SHP77 treated with DMSO at 0.1 percent for 48 hours (cell line): ENCODE data around the gene GABRB1.

Experiments used
- DNase-seq: peaks from one replicate; lab custom pipeline; 2025; lab: John Stamatoyannopoulos, UW

The GABRB1 gene

DNA sequence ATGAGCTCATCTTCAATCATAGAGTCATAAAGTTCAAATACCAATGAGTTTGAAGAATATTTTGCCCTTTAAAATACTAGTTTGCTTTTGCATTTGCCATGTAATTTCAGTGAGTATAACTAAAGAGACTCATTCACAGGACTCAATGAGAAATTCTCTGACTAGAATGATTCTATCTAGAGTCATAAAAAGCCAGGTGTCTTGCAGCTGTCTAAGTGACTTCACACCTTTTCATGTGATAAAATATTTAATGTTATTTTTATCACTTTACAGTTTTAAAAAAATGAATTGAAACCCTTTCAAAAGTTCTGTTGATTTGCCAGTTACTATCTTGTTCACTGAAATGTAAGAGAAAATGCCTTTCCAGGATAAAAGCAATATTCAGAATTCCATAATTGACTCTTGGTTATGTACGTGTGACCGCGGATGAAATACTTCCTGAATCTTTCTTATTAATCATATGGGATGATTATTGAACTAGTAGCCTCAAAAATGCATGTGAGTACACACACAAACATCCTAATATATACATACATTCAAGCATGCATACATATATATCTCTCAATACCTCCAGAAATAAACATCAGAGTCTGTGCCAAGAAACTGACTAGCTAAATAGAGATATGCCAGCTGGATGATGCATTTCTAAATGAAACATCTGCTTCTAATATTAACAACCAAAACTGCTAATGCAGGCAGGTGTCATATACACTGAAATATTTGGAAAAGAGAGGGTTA, 87.0 kb downstream of the GABRB1 start:
- DNase-seq = no peak

DNA sequence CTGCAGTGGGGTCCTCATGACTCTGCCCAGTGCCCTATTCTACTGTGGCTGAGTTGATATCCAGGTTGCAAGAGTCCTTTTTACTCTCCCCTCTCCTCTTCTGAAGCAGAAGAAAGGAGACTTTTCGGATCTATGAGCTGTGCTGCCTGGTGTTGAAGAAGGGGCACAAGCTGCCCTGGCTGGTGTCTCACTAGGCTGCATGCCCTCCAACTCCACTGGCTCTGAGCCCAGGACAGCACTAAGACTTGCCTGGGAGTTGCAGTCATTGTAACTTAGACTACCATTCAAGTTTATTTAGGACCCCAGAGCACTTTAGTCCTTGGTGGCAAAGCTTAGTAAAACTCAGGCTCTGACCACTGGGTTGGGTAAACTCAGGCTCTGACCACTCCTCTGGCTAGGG, 89.4 kb downstream of the GABRB1 start:
- no peak for DNase-seq

DNA sequence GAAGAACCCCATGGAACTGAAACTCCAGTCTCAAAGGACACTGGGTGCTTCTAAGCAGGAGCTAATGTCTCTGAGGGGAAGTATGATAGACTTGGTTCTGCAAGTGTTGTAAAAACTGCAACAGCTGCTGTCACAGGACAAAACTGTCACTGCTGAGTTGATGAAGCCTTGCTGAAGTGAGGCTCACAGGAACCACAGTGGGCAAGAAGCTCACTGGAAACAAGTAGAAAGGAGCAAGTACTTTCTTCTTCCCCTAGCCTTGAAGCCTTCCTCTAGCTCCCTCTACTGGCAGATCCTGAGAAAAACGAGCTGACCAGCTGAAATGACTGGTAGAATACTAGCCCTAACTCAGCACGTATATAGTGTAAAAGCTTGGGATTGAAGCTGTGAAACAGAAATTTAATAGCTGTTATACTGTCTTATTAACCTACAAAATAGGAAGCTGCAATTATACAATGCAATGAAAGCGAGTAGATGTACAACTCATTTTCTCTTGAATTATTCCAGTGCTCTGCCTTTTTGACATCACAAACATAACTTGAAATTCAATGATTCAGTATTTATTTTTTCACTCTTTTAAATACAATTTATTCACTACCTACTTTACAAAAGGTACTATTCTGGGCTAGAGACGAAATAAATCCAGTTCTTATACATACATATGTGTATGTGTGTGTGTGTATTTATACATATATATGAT, 91.4 kb downstream of the GABRB1 start:
- DNase-seq = peak; percentile 13

DNA sequence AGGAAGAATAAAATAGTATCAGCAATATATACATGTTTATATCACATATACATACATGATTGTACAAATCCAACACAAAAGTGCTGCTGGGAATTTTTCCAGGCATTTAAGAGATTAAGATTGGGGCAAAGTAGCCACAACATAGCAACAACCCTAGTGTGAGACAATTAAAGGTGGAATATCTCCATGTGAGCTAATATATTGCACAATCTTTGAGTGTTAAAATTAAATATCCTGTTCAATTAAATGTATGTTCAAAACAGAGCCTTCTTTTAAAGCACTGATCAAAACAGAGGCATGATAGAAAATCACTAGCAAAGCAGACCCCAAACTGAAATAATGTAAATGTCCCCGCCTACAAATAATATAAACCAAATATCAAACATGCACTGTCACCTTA, 97.6 kb downstream of the GABRB1 start:
- no peak for DNase-seq

DNA sequence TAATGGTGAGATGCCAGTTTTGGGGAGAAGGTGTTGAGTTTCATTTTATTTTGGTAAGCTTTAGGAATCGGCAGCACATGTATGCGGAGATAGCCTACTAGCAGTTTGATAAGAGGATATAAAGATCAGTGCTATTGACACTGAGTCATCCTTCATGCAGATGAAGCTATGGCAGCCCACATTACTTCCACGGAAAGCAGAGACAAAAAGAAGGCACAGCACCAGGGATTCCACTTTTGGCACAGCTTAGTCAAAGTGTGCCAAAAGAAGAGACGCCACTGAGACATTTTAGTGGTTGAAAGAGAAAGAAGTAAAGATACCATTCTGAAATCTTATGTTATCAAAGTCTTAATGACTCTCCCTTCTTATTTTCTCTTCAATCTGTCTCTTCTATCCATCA, 103.8 kb downstream of the GABRB1 start:
- no peak for DNase-seq

DNA sequence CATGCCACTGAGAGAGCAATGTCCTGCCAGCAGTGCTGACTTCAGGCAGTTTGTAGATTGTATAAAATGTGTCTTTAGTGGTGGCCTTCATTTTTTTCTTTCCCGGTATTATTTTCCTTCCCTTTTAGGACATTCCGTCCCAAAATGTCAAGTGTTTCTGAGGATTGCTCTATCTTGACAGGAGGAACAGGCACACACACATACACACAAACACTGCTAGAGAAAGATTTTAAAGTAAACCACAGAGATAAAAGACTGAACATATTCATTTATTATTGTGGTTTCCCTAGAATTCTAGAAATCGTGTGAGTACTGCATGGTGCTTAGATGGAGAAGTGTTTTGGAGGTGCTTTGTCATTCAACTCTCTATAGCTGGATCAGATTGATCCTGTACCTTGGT, 111.9 kb downstream of the GABRB1 start:
- no peak for DNase-seq

DNA sequence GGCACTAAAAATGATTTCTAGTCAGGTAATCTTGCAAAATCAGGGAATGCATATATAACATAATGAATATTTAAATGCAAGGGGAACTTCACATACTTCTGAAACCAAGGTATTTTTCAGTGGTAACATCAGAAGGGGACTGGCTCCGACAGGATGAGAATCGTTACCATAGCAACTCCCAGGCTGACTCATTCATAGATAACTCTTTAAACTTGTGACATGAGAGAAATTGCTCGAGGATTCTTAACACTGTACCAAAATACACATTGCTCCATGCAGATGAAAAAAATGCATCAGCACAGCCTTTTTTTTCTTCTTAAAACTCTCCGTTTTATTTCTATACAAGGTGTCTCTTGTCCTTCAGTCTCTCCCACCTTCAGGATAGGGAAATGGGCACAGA, 114.3 kb downstream of the GABRB1 start:
- no peak for DNase-seq

DNA sequence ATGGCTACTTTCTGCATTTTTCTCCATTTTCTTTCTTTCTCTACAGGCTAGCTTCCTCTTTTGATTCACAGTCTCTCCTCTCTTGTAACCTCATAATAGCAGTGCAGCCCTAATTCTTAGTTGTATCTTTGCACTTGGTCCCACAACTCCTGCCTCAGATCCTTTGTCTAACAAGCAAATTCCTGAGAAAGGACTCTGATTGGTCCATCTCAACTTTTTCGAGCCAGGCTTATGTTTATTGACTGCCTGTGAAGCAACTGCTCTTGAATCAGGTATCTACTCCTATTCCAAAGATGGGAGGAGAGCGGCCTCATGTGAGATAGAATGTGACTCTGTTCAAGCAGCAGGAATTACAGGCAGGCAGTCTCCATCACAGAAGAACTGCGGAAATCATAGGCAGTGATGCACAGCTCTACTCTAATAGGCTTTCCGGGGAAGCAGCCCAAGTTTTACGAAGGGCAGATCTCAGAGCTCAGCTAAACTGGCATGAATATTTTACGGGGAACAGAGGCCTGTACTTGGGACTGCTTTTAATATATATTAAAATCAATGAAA, 123.5 kb downstream of the GABRB1 start:
- DNase-seq = no peak

DNA sequence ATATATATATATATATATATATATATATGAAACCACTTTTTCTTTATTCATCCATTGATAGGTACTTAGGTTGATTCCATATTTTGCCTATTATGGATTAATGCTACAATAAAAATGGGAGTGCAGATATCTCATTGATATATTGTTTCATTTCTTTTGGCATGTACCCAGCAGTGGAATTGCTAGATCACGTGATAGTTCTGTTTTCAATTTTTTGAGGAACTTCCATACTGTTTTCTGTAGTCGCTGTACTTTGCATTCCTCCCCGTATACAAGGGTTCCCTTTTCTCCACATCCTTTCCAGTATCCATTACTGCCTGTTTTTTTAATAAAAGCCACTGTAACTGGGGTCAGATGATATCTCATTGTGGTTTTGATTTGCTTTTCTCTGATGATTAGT, 124.6 kb downstream of the GABRB1 start:
- DNase-seq = no peak

DNA sequence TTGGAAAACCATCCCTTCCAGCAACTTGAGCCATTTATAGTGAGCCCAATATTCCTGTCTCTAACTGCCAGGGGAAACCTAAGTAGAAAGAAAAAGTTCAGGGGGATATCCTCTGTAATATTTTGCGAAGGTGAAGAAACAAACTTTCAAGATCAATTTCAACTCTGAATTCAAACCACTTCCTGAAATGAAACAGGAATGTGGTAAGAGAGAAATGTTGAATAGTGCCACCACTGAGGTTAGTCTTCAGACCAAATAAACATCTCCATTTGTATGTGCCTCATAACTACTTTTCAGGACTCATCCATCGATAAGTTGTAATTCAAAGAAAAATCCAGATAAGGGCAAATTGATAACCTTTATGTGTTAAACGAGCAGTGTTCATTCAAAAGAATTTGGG, 128.7 kb downstream of the GABRB1 start:
- no peak for DNase-seq

DNA sequence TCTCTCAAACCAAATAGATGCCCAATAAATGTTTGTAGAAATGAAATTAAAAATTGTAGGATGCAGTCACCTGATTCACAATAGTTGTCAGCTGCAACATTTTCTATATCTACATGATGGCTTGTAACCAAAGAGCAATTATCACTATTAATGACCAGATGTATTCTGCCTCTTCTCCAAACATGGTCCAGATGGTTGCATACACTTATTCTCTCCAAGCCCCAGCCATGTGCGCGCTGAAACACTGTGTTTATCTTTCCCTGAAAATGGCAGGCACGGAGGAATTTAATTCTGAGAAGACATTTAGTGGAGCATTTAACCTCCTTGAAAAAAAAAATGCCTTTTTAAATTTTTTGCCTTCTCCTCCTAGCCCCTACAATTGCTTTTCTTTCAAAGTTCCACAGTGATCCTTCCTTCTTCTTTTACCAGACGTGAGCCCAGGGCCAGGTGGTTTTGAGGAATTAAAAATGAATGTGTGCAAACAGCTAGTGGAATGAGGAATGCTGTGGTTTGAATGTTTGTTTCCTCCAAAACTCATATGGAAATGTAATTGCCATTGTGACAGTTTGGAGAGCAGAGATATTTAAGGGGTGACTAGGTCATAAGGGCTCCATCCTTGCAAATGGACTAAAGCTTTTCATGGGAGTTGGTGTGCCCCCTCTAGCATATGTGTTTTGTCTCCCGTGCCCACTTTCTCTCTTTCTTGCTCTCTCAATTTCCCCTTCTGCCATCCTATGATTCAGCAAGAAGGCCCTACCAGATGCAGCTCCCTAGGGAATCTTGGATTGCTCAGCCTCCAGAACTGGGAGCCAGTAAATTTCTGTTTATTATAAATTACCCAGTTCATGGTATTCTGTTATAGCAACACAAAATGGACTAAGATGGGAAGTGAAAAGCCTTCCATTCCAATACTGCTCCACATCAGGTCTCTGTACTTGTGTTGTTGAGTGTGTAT, 136.0 kb downstream of the GABRB1 start:
- no peak for DNase-seq

DNA sequence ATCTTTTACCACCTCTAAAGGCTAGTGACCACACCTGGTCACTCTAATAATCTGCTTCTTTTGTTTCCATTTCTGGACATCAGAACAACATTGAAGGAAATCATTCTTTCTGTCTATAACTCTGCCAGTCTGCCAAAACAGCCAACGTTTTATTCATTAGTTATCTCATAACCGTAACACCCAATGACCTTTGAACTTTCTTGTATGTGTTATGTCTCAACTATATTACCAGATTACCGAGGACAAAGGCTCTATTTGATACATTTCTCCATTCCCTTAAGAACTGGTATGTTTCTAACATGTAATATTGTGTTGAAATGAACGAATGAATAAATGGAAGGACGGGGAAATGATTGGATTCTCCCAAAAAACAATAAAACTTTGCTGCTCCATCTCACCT, 152.7 kb downstream of the GABRB1 start:
- no peak for DNase-seq

DNA sequence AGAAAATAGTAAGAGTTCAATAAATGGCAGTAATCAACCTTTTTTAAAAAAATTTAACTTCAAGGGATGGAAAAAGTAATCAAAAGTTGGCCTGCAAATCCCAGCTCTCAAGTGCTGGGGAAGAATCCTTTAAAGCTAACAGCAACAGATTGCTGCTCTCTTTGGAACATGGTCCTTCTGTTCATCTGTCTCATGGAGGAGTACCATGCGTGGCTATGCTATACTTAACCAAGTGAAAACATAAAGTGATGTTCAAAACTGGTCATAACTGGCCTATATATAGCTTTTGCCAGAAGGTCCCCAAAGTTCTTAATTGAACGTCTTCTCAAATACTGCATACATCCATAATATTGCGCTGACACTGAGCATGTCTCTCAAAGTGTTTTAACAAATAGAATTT, 154.4 kb downstream of the GABRB1 start:
- no peak for DNase-seq

DNA sequence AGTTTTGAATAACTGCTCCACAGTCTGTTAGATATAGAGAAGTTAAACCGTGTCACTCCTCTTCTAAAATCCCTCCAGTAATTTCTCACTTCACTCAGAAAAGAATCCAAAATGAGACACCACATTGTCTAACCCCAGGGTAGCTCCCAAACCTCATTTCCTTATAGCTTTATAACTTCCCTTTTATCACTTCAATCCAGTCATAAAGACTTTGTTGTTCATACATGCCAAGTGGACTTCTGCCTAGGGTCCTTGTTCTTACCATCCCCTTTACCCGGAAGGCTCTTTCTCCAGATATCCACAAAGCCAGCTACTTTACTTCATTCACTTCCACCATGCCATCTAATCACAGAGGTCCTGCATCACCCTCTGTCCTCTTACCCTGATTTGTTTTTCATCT, 156.2 kb downstream of the GABRB1 start:
- DNase-seq = no peak

DNA sequence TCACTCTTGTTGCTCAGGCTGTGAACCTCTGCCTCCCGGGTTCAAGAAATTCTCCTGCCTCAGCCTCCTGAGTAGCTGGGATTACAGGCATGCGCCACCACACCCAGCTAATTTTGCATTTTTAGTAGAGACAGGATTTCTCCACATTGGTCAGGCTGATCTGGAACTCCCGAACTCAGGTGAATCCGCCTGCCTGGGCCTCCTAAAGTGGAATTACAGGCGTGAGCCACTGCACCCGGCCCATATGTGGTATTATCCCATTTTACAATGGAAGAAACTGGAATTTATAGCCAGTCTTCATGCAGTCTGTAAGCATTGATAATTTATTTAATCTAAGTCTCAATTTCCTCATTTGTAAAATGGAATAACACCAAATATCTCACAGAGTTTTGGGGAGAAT, 161.8 kb downstream of the GABRB1 start:
- no peak for DNase-seq

DNA sequence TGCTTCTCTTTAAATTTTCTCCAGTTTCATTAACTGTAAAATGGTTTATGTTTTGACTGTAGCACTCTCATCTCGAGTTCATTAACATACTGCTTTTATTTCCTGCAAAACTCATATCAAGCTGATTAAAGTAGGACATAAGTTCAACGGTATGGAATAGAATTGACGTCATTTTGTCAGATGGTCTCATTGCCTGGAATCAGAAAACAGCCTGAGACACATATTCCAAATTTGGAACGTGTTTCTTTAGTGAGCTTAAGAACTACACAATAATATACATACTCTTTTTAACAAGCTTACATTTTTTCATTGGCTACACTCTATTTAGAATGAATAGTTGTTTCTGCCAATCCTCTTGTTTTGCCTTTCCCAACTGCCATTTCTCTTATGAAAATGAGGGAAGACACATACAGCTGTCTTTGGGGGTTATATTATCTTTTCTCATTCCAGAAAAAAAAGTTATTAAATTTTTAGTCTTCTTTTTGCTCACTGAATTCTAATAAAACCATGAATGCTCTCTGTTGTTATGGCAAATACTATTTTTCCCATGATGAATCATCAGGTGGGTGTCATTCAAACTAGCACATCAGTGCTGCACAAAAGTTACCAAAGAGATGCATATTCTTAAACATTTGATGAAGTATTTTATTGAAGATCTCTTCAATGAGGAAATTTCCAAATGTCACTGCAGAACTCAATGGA, 162.8 kb downstream of the GABRB1 start:
- no peak for DNase-seq

DNA sequence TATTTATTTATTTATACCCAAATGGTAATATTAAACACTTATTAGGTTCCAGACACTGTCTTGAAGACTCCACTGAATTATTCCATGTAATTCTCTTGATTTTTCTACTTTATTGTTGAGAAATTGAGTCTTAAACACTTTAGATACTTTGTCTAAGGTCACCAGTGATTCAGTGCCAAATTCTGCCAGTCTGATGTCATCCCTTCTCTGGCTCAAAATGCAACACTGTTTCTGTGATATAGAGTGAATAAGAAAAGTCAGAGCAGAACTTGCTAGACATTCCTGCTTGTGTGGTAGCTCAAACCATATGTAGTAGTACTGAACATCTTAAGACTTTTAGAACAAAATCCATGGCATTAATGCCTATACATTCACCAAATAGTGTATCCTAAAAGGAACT, 164.3 kb downstream of the GABRB1 start:
- DNase-seq = no peak

DNA sequence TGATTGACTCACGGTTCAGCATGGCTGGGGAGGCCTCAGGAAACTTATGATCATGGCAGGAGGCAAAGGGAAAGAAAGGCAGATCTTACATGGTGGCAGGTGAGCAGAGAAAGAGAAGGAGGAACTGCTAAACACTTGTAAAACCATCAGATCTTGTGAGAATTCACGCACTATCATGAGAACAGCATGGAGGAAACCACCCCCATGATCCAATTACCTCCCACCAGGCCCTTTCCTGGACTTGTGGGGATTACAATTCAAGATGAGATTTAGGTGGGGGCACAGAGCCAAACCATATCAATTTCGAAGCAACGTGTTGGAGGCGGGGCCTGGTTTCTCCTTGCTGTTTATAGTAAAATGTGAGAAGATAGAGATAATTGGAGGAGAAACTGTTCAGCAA, 167.4 kb downstream of the GABRB1 start:
- no peak for DNase-seq

DNA sequence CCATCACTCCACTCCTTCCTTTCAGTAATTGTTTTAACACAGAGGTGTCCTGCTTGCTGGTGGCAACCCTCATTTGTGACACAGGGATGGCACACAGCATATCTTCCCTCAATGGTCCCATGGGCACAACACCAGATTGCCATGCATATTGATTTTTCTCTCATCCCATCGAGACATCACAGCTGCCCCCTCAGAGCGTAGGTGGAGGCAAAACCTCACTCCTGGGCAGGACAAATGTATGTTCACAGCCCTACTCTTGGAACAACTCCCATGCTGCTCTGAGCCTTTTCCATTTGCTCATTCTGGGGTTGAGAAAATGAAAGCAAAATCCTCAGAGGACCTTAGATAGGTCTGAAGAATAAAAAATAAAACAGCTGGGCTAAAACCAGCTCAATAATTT, 172.2 kb downstream of the GABRB1 start:
- no peak for DNase-seq

DNA sequence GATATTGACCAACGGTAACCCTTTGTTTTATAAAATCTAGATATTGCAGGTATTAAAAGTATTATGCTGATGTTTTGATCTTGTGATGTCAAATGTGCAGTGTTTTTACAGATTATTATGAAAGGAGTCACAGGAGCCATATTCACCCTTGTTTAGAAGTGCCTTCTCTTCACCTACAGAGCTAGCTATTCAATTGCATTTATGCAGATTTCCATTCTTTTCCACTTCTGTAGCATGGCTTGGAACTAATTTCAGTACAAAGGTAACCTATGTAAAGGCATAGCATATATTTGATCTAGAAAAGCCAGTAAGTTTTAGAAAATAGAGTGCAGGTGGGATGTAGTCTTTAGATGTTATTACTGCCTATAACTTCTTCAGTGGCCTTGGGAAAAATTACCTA, 176.2 kb downstream of the GABRB1 start:
- no peak for DNase-seq

DNA sequence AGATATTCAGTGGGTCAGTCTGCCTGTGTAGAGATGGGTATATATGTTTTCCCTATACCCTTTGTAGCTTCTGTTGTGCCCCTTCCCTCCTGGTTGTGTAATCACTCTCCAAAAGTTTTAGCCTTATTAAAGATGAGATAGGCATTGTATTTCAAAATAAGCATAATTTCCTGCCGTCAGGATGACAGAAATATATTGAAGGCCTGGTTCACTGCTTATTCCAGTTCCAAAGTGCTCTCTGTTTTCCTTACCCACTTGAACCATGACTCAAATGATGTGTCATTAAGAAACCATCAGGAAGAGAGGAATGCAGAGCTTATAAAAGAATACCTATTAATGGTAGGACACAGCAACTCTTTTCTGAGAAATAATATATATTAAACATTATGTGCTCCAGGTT, 178.5 kb downstream of the GABRB1 start:
- no peak for DNase-seq

DNA sequence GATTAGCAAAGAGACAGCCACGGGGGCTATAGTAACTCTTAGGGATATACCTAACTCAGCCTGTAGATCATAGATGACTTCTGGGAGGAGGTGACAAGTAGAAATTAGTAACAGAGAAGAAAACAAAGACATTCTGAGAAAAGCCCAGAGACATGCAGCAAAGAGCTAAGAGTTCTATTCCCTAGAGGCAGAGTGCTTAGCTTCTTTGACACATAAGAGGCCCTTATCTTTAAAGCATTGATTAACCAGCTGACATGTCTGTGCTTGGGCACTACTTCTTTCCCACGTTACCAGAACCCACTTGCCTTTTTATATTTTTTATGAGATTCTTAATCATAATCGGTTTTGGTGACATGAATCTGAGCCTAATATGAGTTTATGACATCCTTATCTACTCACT, 179.5 kb downstream of the GABRB1 start:
- no peak for DNase-seq
